WTC11 (cell line): ENCODE measurements around the gene DNAAF2. TPM values are rescaled to one million over a fixed set of nuclear protein-coding genes. Genes with fewer than 3 reads are reported as not detected.
A peak's percentile ranks its signal among the peaks of the same experiment; 100 is the strongest.

Experiments
- ATAC-seq: fragments of 200-7000 bp; cut with Tn5 transposase; 2 replicates; pipeline ENCODE4 v1.10.0; 2021; ENCODE audit warnings: mild to moderate bottlenecking, moderate library complexity
- CTCF ChIA-PET: fragments of 300-600 bp; sonication (Branson Sonifier 250); formaldehyde crosslinking; loops from one replicate; lab custom pipeline; 2021; ENCODE audit warnings: antibody characterized with exemption; lab: Charles Lee
- POLR2A ChIA-PET: fragments of 350-600 bp; sonication (Branson Sonifier 250); formaldehyde crosslinking; loops from one replicate; lab custom pipeline; 2021; ENCODE audit warnings: antibody characterized with exemption; lab: Charles Lee
- DNase-seq: peaks from one replicate; pipeline ENCODE4 v3.0.0; 2021; ENCODE audit warnings: low spot score
- H3K27ac Mint-ChIP-seq: 2 replicates; pipeline ENCODE4 v1.8.0; 2021; ENCODE audit warnings: mixed read lengths
- H3K27me3 Mint-ChIP-seq: 2 replicates; pipeline ENCODE4 v1.8.0; 2021; ENCODE audit warnings: low read depth, mild to moderate bottlenecking, moderate library complexity, mixed read lengths
- H3K36me3 Mint-ChIP-seq: 2 replicates; pipeline ENCODE4 v1.8.0; 2021; ENCODE audit warnings: mixed read lengths
- H3K4me1 Mint-ChIP-seq: 2 replicates; pipeline ENCODE4 v1.8.0; 2022; ENCODE audit warnings: mixed read lengths
- H3K4me3 Mint-ChIP-seq: 2 replicates; pipeline ENCODE4 v1.8.0; 2021; ENCODE audit warnings: mild to moderate bottlenecking, moderate library complexity, mixed read lengths
- H3K9me3 Mint-ChIP-seq: 2 replicates; pipeline ENCODE4 v1.8.0; 2021; ENCODE audit warnings: mixed read lengths
- ESRRA ChIP-seq: sonication (generic); formaldehyde crosslinking; IDR thresholded peaks from 2 replicates; pipeline ENCODE4 v1.8.1; 2022; ENCODE audit warnings: mild to moderate bottlenecking, missing genetic modification reagents, borderline replicate concordance
- FOXJ3 ChIP-seq: sonication (generic); formaldehyde crosslinking; IDR thresholded peaks from 2 replicates; pipeline ENCODE4 v1.9.0; 2021; ENCODE audit warnings: missing genetic modification reagents, mild to moderate bottlenecking, borderline replicate concordance
- FOXP1 ChIP-seq: sonication (generic); formaldehyde crosslinking; IDR thresholded peaks from 2 replicates; pipeline ENCODE4 v1.8.0; 2022; ENCODE audit warnings: missing genetic modification reagents, mild to moderate bottlenecking, moderate library complexity, borderline replicate concordance
- FOXP4 ChIP-seq: sonication (generic); formaldehyde crosslinking; IDR thresholded peaks from 2 replicates; pipeline ENCODE4 v1.8.0; 2022; ENCODE audit warnings: mild to moderate bottlenecking, missing genetic modification reagents
- HMGA2 ChIP-seq: fragments of 250-450 bp; sonication (Bioruptor Pico); IDR thresholded peaks from 2 replicates; pipeline ENCODE4 v1.4.0; 2021; ENCODE audit warnings: mild to moderate bottlenecking, moderate library complexity
- IRF2 ChIP-seq: sonication (generic); formaldehyde crosslinking; IDR thresholded peaks from 2 replicates; pipeline ENCODE4 v1.8.0; 2022; ENCODE audit warnings: low read depth, missing genetic modification reagents, borderline replicate concordance
- JAZF1 ChIP-seq: fragments of 250-450 bp; sonication (Bioruptor Pico); IDR thresholded peaks from 2 replicates; pipeline ENCODE4 v1.9.0; 2021; ENCODE audit warnings: moderate library complexity, mild to moderate bottlenecking, inconsistent platforms
- MXD4 ChIP-seq: fragments of 250-450 bp; sonication (Bioruptor Pico); IDR thresholded peaks from 2 replicates; pipeline ENCODE4 v1.8.0; 2021; ENCODE audit warnings: mild to moderate bottlenecking, moderate library complexity, borderline replicate concordance
- MYBL2 ChIP-seq: sonication (generic); formaldehyde crosslinking; IDR thresholded peaks from 2 replicates; pipeline ENCODE4 v1.8.1; 2023; ENCODE audit warnings: mild to moderate bottlenecking, moderate library complexity, missing genetic modification reagents
- NR3C1 ChIP-seq: sonication (generic); formaldehyde crosslinking; conservative IDR thresholded peaks from 2 replicates; pipeline ENCODE4 v1.8.1; 2023; ENCODE audit warnings: low read depth, mild to moderate bottlenecking, missing genetic modification reagents
- PRRX2 ChIP-seq: fragments of 250-450 bp; sonication (Bioruptor Pico); IDR thresholded peaks from 2 replicates; pipeline ENCODE4 v1.8.0; 2021; ENCODE audit warnings: mild to moderate bottlenecking
- SMAD4 ChIP-seq: sonication (generic); formaldehyde crosslinking; IDR thresholded peaks from 2 replicates; pipeline ENCODE4 v1.8.0; 2022; ENCODE audit warnings: mild to moderate bottlenecking, missing genetic modification reagents
- ZNF219 ChIP-seq: sonication (generic); formaldehyde crosslinking; IDR thresholded peaks from 2 replicates; pipeline ENCODE4 v1.8.0; 2023; ENCODE audit warnings: missing genetic modification reagents, mild to moderate bottlenecking, borderline replicate concordance
- ZNF232 ChIP-seq: sonication (generic); formaldehyde crosslinking; IDR thresholded peaks from 2 replicates; pipeline ENCODE4 v1.8.0; 2022; ENCODE audit warnings: mild to moderate bottlenecking, missing genetic modification reagents
- ZNF263 ChIP-seq: sonication (generic); formaldehyde crosslinking; IDR thresholded peaks from 2 replicates; pipeline ENCODE4 v1.8.1; 2022; ENCODE audit warnings: low read depth, mild to moderate bottlenecking, moderate library complexity, missing genetic modification reagents
- ZNF532 ChIP-seq: fragments of 250-450 bp; sonication (Bioruptor Pico); IDR thresholded peaks from 2 replicates; pipeline ENCODE4 v1.9.0; 2021; ENCODE audit warnings: mild to moderate bottlenecking, borderline replicate concordance
- total RNA-seq: library from RNA; stranded (reverse); gene quantifications from 3 replicates; pipeline ENCODE4 v1.2.3, GENCODE V29; 2021
- TF ChIP-seq, protein P1 (sequence below): sonication (generic); formaldehyde crosslinking; IDR thresholded peaks from 2 replicates; pipeline ENCODE4 v1.8.0; 2023; ENCODE audit warnings: missing genetic modification reagents
- TF ChIP-seq, protein P2 (sequence below): sonication (generic); formaldehyde crosslinking; IDR thresholded peaks from 2 replicates; pipeline ENCODE4 v1.8.0; 2022; ENCODE audit warnings: mild to moderate bottlenecking, missing genetic modification reagents
- TF ChIP-seq, protein P3 (sequence below): fragments of 250-450 bp; sonication (Bioruptor Pico); IDR thresholded peaks from 2 replicates; pipeline ENCODE4 v1.9.0; 2021; ENCODE audit warnings: mild to moderate bottlenecking

DNAAF2 gene
- total RNA-seq, 1 experiment from 2014 or later, result 19.9 TPM

- Mint-ChIP-seq H3K36me3 (peaks cover 64% of the 10 kb centered on the region), H3K27me3 (no peaks in the 10 kb centered on the region), H3K4me3 (no peak overlapping the region), H3K4me1 (no peaks in the 10 kb centered on the region), H3K27ac (no peak overlapping the region), H3K9me3 (0 out of 2 replicates have a peak, but pooled peaks cover 1% of the 10 kb centered on the region)
- ATAC-seq (peak; percentile 68; the same call in 1 of the 2 replicates), DNase-seq (peak; percentile 23)
- TF ChIP-seq ZNF532 (CRISPR knock-in tag) (no peak), MYBL2 (no peak), HMGA2 (no peak), MXD4 (CRISPR knock-in tag) (no peak), SMAD4 (no peak), ZNF232 (no peak), FOXJ3 (CRISPR knock-in tag) (no peak), PRRX2 (no peak), ZNF219 (CRISPR knock-in tag) (no peak), ZNF263 (CRISPR knock-in tag) (no peak), FOXP4 (CRISPR knock-in tag) (no peak), ESRRA (CRISPR knock-in tag) (no peak), JAZF1 (CRISPR knock-in tag) (no peak), NR3C1 (no peak), FOXP1 (CRISPR knock-in tag) (no peak), IRF2 (CRISPR knock-in tag) (no peak)
- TF ChIP-seq, protein P1, sequence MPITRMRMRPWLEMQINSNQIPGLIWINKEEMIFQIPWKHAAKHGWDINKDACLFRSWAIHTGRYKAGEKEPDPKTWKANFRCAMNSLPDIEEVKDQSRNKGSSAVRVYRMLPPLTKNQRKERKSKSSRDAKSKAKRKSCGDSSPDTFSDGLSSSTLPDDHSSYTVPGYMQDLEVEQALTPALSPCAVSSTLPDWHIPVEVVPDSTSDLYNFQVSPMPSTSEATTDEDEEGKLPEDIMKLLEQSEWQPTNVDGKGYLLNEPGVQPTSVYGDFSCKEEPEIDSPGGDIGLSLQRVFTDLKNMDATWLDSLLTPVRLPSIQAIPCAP, result no peak
- TF ChIP-seq, protein P2, sequence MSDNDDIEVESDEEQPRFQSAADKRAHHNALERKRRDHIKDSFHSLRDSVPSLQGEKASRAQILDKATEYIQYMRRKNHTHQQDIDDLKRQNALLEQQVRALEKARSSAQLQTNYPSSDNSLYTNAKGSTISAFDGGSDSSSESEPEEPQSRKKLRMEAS (CRISPR knock-in tag), result no peak
- TF ChIP-seq, protein P3, sequence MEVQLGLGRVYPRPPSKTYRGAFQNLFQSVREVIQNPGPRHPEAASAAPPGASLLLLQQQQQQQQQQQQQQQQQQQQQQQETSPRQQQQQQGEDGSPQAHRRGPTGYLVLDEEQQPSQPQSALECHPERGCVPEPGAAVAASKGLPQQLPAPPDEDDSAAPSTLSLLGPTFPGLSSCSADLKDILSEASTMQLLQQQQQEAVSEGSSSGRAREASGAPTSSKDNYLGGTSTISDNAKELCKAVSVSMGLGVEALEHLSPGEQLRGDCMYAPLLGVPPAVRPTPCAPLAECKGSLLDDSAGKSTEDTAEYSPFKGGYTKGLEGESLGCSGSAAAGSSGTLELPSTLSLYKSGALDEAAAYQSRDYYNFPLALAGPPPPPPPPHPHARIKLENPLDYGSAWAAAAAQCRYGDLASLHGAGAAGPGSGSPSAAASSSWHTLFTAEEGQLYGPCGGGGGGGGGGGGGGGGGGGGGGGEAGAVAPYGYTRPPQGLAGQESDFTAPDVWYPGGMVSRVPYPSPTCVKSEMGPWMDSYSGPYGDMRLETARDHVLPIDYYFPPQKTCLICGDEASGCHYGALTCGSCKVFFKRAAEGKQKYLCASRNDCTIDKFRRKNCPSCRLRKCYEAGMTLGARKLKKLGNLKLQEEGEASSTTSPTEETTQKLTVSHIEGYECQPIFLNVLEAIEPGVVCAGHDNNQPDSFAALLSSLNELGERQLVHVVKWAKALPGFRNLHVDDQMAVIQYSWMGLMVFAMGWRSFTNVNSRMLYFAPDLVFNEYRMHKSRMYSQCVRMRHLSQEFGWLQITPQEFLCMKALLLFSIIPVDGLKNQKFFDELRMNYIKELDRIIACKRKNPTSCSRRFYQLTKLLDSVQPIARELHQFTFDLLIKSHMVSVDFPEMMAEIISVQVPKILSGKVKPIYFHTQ (CRISPR knock-in tag), result no peak
- POLR2A ChIA-PET, result no interaction called here
- CTCF ChIA-PET, result interaction anchor here (0.5 to 1.7 kb wide), 4 partner anchors 11 to 208 kb away, joined by 3 to 7 read pairs (median 4); partner anchors contain the start of genes KLHDC2, NEMF and POLE2
These were observed 42.6 kb upstream of the DNAAF2 start for GRCh38 chr14:49677643-49678042.
